Measurements from ENCODE around the gene DIP2C.
"Not testable (repeated sequence)": the region's sequence is repeated elsewhere in the genome, so short reads cannot be mapped to it uniquely, and the experiment has no call there.

The DIP2C gene

GRCh38 chr10:488081-488932, 201.2 kb downstream of the DIP2C start:
- no peak for DNase-seq

DNA sequence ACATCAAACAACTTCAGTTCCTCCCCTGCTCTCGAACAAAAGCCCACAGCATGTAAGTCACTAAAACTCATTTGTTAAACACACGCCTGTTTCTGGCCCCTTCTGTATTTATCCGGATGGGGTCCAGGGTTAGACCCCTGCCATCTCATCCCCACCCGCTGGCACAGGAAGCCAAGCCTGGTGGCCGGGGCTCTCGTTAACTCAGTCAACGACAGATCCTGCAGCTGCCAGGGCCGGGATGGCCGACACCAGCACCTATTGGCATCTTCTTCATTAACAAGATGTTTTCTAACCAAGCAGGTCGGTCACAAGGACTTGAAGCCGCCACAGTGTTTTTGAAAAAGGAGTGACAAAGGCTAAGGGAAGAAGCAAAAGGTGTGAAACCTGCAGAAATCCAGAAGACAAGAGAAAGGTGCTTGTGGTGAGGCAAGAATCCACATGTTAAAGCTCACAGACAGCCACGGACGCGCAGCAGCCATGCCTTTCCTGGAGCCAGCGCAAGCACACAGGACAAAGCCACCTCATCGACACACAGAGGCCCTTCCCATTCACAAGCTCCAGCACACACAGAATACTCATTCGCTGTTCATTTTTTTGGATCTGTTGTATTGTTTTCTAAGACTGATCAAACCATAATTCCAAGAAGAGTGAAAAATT, 202.7 kb downstream of the DIP2C start:
- DNase-seq = no peak

GRCh38 chr10:486206-486605, 203.3 kb downstream of the DIP2C start:
- DNase-seq = no peak

GRCh38 chr10:485776-486175, 203.7 kb downstream of the DIP2C start:
- no peak for DNase-seq

DNA sequence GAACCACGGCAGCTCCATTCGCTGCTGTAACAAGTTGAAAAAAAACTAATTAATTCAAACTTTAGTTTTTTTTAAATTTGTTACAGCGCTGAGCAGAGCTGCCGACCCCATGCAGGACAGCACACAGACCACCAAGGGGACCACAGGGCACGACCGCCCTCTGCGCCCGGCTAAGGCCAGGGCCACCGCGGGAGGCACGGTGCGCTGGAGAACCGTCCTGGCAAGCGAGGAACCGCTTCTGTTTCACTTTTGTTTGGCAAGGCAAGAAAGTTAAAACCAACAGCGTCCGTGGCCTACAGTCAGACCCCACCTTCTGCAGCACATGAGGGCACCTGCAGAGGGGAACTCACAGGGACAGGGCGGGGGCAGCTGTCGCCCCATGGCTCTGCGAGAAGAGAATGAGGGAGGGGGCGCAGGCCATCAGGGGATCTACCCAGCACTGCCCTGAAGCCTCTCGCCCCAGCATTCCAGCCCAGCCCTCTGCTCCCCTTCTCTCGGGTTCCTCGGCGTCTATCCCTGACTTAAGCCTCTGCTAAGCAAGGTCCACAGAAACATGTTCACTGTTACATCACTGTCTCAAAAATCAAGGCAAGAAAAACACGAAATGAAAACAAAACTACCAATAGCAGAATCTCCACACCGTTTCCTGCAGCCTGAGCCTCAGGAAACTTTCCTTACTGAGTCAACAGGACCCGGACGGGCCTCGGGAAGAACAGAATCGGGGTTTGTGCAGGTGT, 204.4 kb downstream of the DIP2C start:
- no peak for DNase-seq

GRCh38 chr10:484441-484924, 205.0 kb downstream of the DIP2C start:
- DNase-seq = no peak

DNA sequence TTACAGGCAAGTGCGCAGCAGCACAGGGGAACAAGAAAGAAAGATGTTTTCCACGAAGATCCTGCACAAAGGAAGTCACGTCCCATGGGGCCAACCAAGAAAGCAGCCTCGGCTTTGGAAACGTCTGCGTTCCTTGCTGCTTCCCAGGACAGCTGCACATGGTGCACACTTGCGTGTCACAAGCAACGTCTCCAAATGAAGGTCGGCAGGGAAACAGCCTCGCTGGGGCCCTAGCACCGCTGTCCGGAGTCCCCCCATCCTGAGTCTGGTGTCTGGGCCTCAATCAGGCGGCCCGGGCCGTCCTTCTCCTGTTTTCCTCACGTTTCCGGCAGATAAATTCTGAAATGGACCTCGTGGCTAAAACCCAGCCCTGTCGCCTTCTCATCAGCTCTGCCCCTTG, 206.2 kb downstream of the DIP2C start:
- no peak for DNase-seq

- no peak for DNase-seq
These were observed 206.6 kb downstream of the DIP2C start for GRCh38 chr10:482848-483247.

GRCh38 chr10:482051-482501, 207.4 kb downstream of the DIP2C start:
- DNase-seq = no peak

DNA sequence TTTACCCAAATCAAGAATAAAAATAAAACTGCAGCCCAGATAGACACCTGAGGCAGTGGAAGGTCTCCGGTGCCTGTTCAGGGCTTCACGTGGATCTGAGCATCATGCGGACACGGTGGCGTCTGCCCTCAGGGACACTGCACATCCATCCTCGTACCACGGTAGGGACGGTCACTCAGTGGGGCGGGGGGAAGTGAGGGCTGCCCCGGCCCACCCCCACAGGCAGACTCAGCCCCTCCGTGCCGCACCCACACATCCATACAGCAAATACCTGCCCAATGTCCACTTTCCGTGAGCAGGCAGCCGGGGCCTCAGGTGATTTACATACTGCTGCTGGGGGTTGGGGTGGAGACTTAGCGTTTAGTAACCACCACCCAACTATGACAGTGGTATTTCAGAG, 207.8 kb downstream of the DIP2C start:
- no peak for DNase-seq

GRCh38 chr10:480928-481552, 208.4 kb downstream of the DIP2C start:
- no peak for DNase-seq

GRCh38 chr10:480498-480927, 209.0 kb downstream of the DIP2C start:
- no peak for DNase-seq

DNA sequence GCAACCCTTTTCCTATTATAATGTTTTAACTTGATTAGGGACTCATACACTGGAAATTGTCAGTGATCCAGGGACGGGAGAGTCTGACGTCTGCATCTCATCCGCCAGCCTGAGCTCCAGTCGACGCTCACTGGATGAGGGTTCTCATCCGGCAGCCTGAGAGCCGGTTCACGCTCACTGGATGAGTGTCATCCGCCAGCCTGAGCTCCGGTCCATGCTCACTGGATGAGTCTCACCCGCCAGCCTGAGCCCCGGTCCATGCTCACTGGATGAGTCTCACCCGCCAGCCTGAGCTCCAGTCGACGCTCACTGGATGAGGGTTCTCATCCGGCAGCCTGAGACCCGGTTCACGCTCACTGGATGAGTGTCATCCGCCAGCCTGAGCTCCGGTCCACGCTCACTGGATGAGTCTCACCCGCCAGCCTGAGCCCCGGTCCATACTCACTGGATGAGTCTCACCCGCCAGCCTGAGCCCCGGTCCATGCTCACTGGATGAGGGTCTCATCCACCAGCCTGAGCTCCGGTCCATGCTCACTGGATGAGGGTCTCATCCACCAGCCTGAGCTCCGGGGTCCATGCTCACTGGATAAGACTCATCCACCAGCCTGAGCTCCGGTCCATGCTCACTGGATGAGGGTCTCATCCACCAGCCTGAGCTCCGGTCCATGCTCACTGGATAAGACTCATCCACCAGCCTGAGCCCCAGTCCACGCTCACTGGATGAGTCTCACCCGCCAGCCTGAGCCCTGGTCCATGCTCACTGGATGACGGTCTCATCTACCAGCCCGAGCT, 209.6 kb downstream of the DIP2C start:
- DNase-seq = not testable (repeated sequence)

GRCh38 chr10:478471-479245, 210.8 kb downstream of the DIP2C start:
- no peak for DNase-seq

- no peak for DNase-seq
These were observed 211.8 kb downstream of the DIP2C start for GRCh38 chr10:477620-478019.

DNA sequence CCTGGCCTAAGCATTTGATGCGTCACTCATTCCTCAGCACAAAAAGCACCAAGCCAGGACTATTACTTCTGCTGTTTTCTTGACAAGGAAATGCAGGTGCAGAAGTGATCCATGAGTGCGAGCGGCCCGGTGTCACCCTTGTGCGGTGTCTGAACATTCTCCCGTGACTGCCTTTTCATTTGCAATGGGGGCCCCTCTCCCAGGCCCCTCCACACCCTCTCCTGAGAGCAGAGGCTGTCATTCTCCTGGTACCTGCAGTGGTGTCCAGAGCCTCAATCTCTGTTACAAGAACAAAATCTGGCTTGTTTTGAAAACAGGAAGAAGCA, 213.1 kb downstream of the DIP2C start:
- DNase-seq = no peak

DNA sequence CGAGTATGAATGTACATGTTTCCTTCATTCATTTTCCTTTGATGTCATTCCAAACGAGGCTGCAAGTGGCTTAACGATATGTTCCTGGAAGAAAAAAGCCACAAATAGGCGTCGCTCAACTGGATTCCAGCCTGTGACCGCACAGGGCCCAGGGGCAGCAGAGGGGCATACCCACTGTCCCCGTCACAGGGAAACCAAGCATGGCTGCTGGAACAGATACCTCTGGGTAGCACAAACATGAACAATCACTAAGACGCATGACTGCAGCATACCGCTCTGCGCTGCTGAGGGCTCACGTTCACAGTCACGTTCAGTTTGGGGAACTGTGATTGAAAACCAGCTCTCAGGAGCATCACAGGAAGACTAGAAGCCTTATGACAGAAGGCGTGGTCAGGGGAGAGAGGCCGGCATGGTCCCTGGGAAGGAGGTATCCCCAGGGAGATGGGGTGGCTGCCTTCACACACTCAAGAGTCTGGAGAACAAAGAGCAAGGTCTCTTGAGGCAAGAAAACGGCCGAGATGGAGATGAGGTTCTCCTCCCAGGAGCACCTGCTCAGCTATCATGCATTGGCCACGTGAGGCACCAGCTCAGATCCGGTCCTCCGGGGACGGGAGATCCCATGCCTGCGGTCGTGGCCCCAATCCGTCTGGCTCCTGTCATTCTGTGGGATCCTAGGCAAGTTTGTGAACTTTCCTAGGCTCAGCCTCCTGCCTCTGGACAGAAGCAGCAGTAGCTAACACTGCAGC, 213.6 kb downstream of the DIP2C start:
- DNase-seq = no peak

DNA sequence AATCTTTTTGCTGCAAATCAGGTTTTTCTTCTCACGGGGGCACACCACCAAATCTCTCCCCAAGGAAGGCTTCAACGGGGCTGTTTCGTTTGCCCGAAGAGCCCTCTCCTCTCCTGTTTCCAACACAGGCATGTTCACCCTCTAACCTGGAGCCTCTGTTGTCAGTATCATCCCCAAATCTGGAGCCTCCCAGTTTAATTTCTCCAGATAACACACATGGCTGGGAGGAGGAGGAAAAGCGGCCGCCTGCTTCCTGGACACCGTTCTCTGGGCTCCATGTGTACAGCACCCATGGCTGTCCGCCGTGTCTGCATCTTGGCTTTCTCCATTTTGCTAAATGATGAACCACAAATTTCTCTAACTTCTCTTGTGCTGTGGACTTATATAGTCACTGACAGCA, 214.5 kb downstream of the DIP2C start:
- no peak for DNase-seq

GRCh38 chr10:474406-474805, 215.1 kb downstream of the DIP2C start:
- no peak for DNase-seq

DNA sequence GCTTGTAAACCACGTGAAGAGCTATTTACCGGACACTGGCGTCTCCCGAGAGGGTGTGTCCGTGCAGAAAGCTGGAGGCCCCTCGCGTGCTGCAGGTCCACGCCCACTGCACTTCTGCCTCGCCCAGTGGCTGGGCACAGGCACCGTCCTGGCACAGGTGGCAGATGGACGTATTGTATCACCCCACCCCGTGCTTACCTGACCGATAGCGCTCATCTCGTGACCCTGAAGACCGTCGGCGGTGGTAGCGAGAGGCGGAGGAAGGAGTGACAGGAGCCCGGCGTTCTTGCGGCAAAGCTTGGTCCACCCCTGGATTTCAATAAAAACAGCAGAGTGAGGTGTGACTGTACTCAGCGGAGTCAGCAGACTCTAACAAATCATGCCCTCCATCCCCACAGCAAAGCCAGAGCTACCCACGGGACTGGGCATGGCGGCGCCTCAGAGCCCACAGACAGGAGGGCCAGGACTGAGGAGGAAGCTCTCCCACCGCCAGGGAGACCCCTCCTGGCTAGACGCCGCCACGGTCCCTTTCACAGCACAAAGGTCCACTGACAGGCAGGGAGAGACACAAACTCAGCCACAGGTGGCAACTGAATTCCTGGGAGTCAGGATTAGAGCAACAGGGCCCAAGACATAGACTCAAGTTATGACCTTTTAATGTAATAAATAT, 217.1 kb downstream of the DIP2C start:
- no peak for DNase-seq

All from stimulated activated CD4-positive, alpha-beta T cell treated with anti-CD3 and anti-CD28 coated beads, Interleukin-12 subunit alpha, Interleukin-12 subunit beta, amount 100 ng/mL, for 4 hours (primary cell).